ENCODE measurements around the gene ARL14EPL.

DNA sequence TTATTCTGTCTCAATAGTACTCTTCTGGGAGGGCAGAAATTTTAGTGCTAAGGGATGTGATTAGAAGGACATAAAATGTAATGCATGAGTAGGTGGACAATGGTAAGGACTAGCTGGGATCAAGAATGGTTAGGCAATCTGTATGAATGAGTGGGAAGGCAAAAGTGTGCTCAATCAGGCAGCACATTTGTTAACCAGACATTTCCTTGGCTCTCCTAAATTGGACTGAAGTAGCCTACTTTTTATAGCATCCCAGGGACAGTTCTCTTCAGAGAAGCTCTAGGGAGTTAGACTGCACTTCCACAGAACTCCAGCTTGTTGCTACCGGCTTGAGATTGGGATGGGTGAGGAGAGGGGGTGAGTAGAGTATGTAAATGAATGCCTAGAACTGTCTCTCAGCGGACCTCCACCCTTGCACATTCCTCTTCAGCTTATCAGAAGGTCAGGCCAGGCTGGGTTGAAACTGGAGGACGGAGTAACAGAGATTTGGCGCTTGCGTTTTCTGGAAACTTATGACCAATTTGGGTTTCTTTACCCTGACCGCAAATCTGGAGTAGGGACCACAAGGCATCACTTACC lies 19.0 kb upstream of the ARL14EPL start:
- TF ChIP-seq, protein P1, sequence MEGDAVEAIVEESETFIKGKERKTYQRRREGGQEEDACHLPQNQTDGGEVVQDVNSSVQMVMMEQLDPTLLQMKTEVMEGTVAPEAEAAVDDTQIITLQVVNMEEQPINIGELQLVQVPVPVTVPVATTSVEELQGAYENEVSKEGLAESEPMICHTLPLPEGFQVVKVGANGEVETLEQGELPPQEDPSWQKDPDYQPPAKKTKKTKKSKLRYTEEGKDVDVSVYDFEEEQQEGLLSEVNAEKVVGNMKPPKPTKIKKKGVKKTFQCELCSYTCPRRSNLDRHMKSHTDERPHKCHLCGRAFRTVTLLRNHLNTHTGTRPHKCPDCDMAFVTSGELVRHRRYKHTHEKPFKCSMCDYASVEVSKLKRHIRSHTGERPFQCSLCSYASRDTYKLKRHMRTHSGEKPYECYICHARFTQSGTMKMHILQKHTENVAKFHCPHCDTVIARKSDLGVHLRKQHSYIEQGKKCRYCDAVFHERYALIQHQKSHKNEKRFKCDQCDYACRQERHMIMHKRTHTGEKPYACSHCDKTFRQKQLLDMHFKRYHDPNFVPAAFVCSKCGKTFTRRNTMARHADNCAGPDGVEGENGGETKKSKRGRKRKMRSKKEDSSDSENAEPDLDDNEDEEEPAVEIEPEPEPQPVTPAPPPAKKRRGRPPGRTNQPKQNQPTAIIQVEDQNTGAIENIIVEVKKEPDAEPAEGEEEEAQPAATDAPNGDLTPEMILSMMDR (IDR thresholded peaks at IDR 0.05): no peak
- TF ChIP-seq EZH2 (IDR thresholded peaks at IDR 0.05) (no peak), EZH2phosphoT487 (IDR thresholded peaks at IDR 0.05) (no peak)

Measured in neural progenitor cell (in vitro differentiated cells).